ENCODE measurements around the gene HOXB7. TPM values are rescaled to one million over a fixed set of nuclear protein-coding genes. Genes with fewer than 3 reads are reported as not detected.

The HOXB7 gene
- total RNA-seq, 1 donor from 2014 or later = 8.1 TPM

- DNase-seq (ENCODE audit: low spot score) = no peak
- ATAC-seq = no peak
- intact Hi-C loops (cut with DNase I) = loop anchor here (5.0 kb wide), 1 partner anchor 98 kb away; no protein-coding TSS in a partner anchor
Observed at GRCh38 chr17:48590607-48591161, 20.1 kb downstream of the HOXB7 start.

- no peak for DNase-seq (ENCODE audit: low spot score)
- intact Hi-C loops (cut with DNase I) = loop anchor here (5.0 kb wide), 1 partner anchor 98 kb away; no protein-coding TSS in a partner anchor
Observed at GRCh38 chr17:48589831-48590606, 20.8 kb downstream of the HOXB7 start, which contains the start of gene HOXB3. HOXB3 (minus strand) TSS chr17:48590241; CDS start chr17:48552474, 37,767 bp downstream.

GRCh38 chr17:48589060-48589830 lies 21.6 kb downstream of the HOXB7 start:
- no peak for DNase-seq (ENCODE audit: low spot score)
- intact Hi-C loops (cut with DNase I) = no loop called here
- no peak for ATAC-seq

More at GRCh38 chr17:48589831-48590606, 20.8 kb downstream of the HOXB7 start, which contains the start of gene HOXB3:
- ATAC-seq = no peak

GRCh38 chr17:48588528-48588927 lies 22.3 kb downstream of the HOXB7 start:
- no peak for ATAC-seq
- DNase-seq (ENCODE audit: low spot score) = no peak
- intact Hi-C loops (cut with DNase I) = no loop called here

GRCh38 chr17:48588074-48588415 lies 22.8 kb downstream of the HOXB7 start:
- DNase-seq (ENCODE audit: low spot score) = no peak
- intact Hi-C loops (cut with DNase I) = no loop called here
- no peak for ATAC-seq

- intact Hi-C loops (cut with DNase I) = no loop called here
- no peak for ATAC-seq
- DNase-seq (ENCODE audit: low spot score) = no peak
Observed at GRCh38 chr17:48587276-48588073, 23.3 kb downstream of the HOXB7 start.

- intact Hi-C loops (cut with DNase I) = no loop called here
- no peak for DNase-seq (ENCODE audit: low spot score)
- ATAC-seq = no peak
Observed at GRCh38 chr17:48586355-48587258, 24.2 kb downstream of the HOXB7 start.

- ATAC-seq = no peak
- DNase-seq (ENCODE audit: low spot score) = no peak
- intact Hi-C loops (cut with DNase I) = no loop called here
Observed at GRCh38 chr17:48584223-48584741, 26.5 kb downstream of the HOXB7 start.

GRCh38 chr17:48583708-48584222 lies 27.1 kb downstream of the HOXB7 start:
- no peak for ATAC-seq
- no peak for DNase-seq (ENCODE audit: low spot score)
- intact Hi-C loops (cut with DNase I) = no loop called here

GRCh38 chr17:48582750-48583069 lies 28.1 kb downstream of the HOXB7 start:
- intact Hi-C loops (cut with DNase I) = no loop called here
- no peak for ATAC-seq
- no peak for DNase-seq (ENCODE audit: low spot score)

- intact Hi-C loops (cut with DNase I) = no loop called here
- DNase-seq (ENCODE audit: low spot score) = no peak
- no peak for ATAC-seq
Observed at GRCh38 chr17:48579760-48580554, 30.9 kb downstream of the HOXB7 start.

- intact Hi-C loops (cut with DNase I) = no loop called here
- ATAC-seq = no peak
- DNase-seq (ENCODE audit: low spot score) = no peak
Observed at GRCh38 chr17:48579471-48579759, 31.4 kb downstream of the HOXB7 start.

- DNase-seq (ENCODE audit: low spot score) (no peak), ATAC-seq (peak; percentile 45)
- intact Hi-C loops (cut with DNase I) = no loop called here
Observed at GRCh38 chr17:48578616-48579470, 32.0 kb downstream of the HOXB7 start.

- peak; percentile 90 for DNase-seq (ENCODE audit: low spot score)
- peak; percentile 75 for ATAC-seq
Observed at GRCh38 chr17:48577946-48578615, 32.7 kb downstream of the HOXB7 start, which contains the start of gene HOXB4. HOXB4 (minus strand) TSS chr17:48578350; CDS start chr17:48578319, 31 bp downstream.

GRCh38 chr17:48577330-48577945 lies 33.4 kb downstream of the HOXB7 start:
- ATAC-seq (no peak), DNase-seq (ENCODE audit: low spot score) (no peak)
- intact Hi-C loops (cut with DNase I) = loop anchor here (2.0 kb wide), 1 partner anchor 23 kb away; no protein-coding TSS in a partner anchor

More at GRCh38 chr17:48577946-48578615, 32.7 kb downstream of the HOXB7 start, which contains the start of gene HOXB4:
- intact Hi-C loops (cut with DNase I) = loop anchor here (2.0 kb wide), 1 partner anchor 23 kb away; no protein-coding TSS in a partner anchor
